Loucy (cell line): ENCODE results near the gene OBP2A.

Experiments used
- EZH2phosphoT487 ChIP-seq: fragments of 200-600 bp; IDR thresholded peaks from 2 replicates; pipeline ENCODE4 v1.6.1; 2018; ENCODE audit warnings: antibody characterized with exemption, mild to moderate bottlenecking, moderate library complexity, borderline replicate concordance
- TF ChIP-seq, protein P1 (sequence below): fragments of 200-600 bp; sonication (generic); conservative IDR thresholded peaks from 2 replicates; pipeline ENCODE4 v1.5.1; 2014; ENCODE audit warnings: mild to moderate bottlenecking, antibody characterized with exemption, low read length

DNA sequence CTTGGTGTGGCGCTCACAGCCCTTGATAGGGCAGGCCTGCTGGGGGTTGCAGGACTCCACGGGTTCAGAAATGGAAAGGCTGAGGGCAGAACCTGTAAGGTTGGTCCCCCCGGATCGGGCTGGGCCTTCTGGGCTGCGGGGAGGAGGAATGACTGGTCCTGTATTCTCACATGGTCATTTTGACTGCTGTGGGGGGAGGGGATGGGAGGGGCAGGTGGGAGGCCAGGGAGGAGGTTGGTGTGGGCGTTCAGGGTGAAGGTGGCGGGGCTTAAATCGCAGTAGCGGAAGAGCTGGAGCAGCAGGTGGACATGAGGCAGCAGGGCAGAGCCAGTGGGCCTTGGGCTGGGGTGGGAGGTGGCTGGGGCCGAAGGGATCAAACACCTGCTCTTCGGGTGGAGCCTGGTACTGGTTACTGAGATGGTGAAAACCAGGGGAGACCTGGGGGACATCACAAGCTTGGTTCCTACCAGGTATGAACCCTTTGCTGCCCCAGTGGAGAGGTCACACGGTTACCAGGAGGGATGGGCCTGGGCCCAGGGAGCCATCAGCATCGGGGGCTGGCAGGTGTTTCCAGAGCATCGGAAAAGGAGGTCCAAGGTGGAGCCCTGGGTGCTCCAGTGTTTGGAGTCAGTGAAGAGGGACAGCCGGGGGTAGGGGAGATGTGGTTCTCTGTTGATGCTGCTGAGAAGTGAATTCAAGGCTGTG lies 43.6 kb upstream of the OBP2A start:
- TF ChIP-seq, protein P1, sequence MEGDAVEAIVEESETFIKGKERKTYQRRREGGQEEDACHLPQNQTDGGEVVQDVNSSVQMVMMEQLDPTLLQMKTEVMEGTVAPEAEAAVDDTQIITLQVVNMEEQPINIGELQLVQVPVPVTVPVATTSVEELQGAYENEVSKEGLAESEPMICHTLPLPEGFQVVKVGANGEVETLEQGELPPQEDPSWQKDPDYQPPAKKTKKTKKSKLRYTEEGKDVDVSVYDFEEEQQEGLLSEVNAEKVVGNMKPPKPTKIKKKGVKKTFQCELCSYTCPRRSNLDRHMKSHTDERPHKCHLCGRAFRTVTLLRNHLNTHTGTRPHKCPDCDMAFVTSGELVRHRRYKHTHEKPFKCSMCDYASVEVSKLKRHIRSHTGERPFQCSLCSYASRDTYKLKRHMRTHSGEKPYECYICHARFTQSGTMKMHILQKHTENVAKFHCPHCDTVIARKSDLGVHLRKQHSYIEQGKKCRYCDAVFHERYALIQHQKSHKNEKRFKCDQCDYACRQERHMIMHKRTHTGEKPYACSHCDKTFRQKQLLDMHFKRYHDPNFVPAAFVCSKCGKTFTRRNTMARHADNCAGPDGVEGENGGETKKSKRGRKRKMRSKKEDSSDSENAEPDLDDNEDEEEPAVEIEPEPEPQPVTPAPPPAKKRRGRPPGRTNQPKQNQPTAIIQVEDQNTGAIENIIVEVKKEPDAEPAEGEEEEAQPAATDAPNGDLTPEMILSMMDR: no peak
- TF ChIP-seq EZH2phosphoT487: no peak
